IPS DF 4.7 (cell line): Measurements from ENCODE around the gene CSNK1A1L.
A peak's percentile ranks its signal among the peaks of the same experiment; 100 is the strongest.

ENCODE experiments used
- DNase-seq: peaks from one replicate; pipeline ENCODE4 v3.0.0-alpha.2; 2013; ENCODE audit warnings: low spot score; ENCODE audit errors: extremely low read depth

Gene CSNK1A1L

DNA sequence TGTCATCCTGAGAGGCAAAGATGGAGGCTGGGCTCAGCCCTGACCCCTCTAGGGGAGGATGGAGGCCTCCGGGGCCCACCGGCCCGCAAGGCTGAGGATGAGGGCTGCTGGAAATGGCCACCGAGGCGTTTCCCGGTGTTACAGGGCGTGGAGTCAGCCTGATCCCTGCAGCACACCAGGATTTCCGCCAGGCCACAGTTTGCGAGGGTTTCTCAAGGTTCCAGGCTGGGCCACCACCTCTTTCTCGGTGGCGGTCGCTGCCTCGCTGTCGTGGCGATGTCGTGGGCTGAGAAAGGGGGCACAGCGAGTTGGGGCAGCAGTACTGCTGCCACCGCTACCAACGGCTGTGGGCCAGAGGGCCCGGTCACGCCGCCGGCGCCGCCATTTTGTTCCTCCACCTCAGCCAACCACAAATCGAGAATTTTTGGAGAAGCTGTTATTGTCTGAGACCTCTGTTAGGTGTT, at the start of gene CSNK1A1L:
TSS of gene CSNK1A1L (minus strand) at position 414 of the 464 bp plus-strand sequence. CDS start at position 6, 408 bp downstream.
- DNase-seq = no peak

DNA sequence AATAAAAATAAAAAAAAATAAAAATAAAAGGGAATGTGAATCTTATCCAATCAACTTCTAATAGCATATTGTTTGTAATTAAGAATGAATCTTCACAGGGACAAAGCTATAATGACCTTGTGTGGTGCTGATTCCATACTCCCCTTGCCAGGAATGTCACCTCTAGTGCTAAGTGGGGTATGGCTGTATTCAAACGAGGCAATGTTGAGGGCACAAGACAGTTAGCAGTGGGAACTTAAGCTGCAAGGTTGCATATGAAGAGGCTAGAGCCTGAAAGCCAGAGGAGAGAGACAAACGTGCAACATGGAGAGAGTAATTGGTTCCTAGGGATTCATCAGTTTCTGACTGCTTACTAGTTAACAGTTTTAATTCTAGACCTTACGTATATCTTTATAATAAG, 43.9 kb upstream of the CSNK1A1L start:
- DNase-seq = no peak

GRCh38 chr13:37148501-37148900, 43.0 kb upstream of the CSNK1A1L start:
- no peak for DNase-seq

DNA sequence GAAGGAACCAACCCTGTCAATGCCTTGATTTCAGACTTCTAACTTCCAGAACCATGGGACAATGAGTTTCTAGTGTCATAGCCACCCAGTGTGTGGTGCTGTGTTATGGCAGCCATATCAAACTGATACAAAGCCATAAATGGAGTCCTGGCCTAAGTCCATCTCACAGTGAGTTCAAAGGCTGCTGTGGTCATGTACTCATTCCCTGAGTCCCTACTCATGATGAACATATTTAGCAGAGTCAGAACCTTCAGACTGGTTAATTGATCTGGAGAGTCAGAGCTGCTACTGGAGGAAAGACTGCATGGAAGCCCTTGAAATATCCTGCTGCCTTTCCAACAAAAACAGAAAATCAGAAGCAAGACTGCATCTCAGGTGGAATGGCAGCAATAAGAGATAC, 39.2 kb upstream of the CSNK1A1L start:
- no peak for DNase-seq

GRCh38 chr13:37143911-37144310, 38.4 kb upstream of the CSNK1A1L start:
- no peak for DNase-seq

DNA sequence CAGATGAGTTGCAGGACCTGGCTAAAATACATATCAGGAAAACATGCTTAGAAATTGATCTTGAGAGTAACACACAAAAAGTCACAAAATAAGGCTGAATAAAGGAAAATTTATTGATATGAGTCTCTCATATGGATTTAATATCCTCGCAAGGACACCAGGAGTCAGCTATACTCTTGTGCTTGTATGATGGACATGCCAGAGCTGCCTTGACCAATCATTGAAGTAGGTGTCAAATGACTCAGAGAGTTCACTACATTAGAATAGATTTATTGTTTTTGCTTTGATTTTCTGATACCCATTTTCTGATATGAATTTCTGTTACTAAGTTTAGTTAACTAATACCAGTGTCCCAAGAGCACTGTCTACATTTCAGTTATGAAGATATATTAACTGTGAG, 37.4 kb upstream of the CSNK1A1L start:
- DNase-seq = no peak

GRCh38 chr13:37141011-37141410, 35.5 kb upstream of the CSNK1A1L start:
- no peak for DNase-seq

- DNase-seq = no peak
Observed at GRCh38 chr13:37139356-37139755, 33.9 kb upstream of the CSNK1A1L start.

DNA sequence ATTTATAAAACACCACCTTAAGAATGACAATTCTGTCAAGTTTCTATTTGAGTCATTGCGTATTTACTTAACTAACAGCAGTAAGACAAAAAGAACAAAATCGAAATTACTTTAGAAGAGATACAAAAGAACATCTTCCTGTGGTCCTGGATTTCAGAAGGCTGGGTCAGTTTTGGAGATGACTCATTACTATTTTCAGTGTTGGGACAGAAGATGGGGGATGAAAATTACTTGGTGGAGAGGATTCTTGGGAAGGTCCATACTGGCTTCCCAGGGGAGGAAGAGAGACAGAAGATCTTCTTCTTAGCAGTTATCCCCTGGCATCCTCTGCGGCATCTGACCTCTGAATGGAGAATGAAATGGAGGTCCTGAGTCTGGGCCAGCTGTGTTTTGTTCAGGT, 33.5 kb upstream of the CSNK1A1L start:
- DNase-seq = no peak

- peak; percentile 11 for DNase-seq
Observed at GRCh38 chr13:37138169-37138568, 32.7 kb upstream of the CSNK1A1L start.

GRCh38 chr13:37136633-37137032, 31.2 kb upstream of the CSNK1A1L start:
- DNase-seq = no peak

DNA sequence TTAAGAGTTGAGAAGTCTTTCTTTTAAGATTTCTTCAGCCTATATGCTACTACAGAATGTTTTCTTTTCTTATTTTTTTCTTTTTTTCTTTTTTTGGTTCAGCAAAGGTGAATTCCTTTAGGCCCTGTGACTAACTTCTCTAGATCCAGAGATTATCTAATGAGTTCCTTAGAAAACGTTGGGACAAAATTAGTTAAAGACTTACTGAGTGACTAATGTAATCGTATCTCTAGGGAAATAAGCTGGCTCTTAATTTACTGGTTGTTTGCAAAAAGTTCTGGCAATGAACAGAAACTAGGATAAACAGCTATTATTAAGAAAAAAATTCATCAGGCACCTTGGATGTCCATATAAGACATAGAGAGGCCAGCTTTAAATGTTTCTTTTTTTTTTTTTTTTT, 30.7 kb upstream of the CSNK1A1L start:
- DNase-seq = no peak

DNA sequence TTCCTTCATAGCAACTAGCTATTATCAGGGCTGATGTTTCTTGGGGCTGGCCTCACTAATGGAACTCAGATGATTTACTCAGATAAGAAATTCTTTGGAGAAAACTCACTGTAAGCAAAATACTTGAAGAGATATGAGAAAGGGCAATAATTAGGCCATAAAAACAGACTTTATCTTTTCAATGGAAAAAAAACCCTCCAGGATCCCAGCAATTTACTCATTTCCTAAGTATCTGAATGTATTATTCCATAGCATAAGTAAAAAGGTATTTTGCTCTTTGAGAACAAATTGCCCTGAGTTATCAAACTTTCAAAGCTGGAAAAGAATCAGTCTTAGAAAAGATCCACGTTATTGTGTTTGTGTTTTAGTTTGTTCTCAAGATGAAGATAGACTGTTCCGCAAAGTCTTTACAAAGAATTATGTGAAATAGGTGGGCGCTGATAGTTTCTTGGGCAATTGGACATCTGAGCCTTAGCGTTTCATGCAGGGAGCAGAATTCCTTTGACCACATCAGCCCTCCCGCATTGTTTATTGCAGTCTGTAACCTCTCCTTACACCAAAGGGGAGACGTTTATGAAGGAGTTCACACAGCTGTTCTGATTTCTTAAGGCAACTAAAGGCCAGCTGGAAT, 29.1 kb upstream of the CSNK1A1L start:
- no peak for DNase-seq

DNA sequence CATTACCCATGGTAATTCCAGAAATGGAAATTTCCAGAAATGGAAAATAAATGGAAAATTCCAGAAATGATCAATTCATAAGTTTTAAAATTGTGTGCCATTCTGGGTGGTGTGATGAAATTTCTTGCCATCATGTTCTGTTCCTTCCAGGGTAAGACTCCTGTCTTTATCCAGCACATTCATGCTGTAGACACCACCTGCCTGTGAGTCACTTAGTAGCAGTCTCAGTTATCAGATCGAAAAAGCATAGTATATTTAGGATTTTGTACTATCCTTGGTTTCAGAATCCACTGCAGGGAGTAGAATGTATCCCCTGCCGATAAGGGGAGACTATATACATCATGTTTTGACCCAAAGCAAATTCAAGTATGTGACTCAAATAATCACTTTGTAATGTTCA, 26.7 kb upstream of the CSNK1A1L start:
- no peak for DNase-seq

DNA sequence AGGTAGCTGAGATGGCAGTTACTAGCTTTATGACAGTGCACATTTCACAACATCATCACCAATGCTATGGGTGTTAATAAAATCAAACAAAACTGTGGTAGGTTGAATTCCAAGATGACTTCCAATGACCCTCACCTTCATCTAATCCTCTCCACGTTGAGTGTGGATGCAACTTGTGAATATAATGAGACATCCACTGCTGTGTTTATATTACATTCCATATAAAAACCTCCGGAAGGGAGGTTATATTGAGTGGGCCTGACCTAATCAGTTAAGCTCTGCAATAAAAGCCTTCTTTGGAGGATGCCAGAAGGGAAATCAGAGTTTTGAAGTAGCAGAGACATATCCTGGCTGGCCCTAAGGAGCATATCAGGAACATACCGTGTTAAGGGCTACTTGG, 25.6 kb upstream of the CSNK1A1L start:
- no peak for DNase-seq

DNA sequence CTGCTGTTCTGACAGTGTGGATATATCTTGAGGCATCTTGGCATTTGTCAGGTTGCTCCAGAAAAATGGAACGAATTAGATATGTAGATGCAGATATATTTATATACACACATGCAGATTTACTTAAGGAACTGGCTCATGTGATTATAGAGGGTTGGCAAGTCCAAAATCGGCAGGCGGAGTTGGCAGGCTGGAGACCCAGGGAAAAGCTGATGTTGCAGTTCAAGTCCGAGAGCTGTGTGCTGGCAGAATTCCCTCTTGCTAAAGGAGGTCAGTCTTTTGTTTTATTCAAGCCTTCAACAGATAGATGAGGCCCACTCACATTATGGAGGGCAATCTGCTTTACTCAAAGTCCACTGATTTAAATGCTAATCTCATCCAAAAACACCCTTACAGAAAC, 24.4 kb upstream of the CSNK1A1L start:
- DNase-seq = no peak

- DNase-seq = no peak
Observed at GRCh38 chr13:37127691-37128241, 22.3 kb upstream of the CSNK1A1L start.

- no peak for DNase-seq
Observed at GRCh38 chr13:37123337-37123736, 17.9 kb upstream of the CSNK1A1L start.

DNA sequence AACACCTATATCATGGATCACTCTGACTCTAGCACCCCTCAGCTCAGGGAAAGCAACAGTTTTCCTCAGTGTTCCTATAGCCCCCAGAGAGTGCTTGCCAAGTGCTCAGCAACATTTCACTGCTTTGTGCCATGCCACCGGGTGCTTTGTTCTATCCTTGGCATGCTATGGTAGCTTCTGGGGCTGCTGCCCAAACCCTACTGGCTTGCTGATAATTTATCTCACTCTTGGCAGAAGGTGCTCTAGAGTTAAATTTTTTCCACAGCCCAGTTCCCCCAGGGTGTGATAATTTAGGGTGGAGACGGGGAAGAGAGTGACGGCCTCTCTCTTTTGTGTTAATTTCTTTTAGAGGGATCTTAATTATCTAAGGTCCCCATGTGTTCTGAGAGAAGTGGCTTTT, 12.6 kb upstream of the CSNK1A1L start:
- DNase-seq = no peak

DNA sequence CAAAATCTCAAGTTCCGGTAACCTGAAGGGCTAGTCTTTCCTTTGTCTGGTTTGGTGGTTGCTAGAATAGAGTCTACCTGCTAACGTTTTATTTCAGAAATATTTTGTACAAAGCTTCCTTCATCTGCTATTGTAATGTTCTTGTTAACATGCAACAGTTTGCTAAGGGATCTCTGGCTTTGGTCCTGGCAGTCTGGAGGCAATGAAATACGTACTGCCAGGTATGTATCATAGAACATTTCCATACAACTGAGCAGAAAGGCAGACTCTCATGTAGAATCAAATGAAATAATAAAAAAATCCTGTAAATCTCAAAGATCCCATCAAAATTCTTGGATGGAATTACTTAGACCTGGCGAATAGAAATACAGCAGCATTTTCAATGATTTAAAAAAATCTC, 8.8 kb upstream of the CSNK1A1L start:
- DNase-seq = no peak

GRCh38 chr13:37113534-37113933, 8.1 kb upstream of the CSNK1A1L start:
- DNase-seq = no peak

DNA sequence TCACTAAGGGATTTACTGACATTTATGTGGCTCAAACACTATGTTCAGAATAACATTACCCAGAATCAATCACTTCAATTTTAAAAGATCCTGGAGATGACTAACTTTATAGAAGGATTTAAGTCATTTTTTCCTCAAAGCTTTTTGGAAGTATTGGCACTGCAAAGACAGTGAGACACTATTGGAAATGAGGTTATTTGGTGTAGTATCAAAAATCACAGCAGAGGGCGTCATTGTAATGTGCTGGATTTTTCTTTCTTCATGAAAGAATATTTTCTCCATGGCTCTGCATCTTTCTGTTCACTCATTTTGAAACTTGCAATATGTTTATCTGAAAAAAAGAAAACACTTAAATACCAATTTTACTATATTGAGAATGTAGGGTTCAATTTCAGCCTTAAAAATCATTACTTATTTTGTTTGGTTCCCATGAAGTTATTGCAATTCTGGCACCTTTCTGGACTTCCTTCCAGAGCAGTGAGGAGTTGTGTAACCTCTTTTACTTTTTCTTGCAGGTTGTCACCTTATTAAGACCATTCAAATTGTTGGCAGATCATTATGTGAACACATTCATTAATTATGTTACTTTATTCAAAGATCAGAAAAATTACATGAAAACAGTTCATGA, 3.7 kb upstream of the CSNK1A1L start:
- DNase-seq = peak; percentile 22

DNA sequence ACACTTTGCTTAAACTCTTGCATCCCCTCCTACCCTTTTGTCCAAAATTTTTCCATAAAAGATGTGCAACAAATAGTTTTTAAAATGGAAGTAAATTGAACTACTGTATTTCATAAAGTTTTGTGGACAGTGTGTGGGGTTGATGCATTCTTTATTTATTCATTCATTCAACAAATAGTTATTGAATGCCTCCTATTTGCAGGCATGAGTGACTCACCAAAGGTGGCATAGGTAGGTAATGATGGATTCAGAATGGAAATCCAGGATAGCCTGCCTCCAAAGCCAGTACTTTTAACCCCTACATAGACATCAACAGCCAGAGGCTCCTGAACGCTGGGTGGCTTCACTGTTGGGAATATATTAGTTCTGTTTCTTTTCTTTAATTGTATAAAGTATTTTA, 2.4 kb upstream of the CSNK1A1L start:
- DNase-seq = no peak
